HL-60 (cell line): ENCODE measurements around the gene ZSWIM4.

Experiments
- DNase-seq, 2 experiments: peaks; one replicate each; pipeline ENCODE4 v3.0.0-alpha.2; 2010 to 2020; ENCODE audit warnings: low read depth in 1 of 2, low spot score in 1 of 2
- H3K27ac ChIP-seq: fragments of 250-450 bp; sonication (Bioruptor Pico); replicated peaks from 2 replicates; pipeline ENCODE4 v1.5.1; 2020; ENCODE audit warnings: mild to moderate bottlenecking, moderate library complexity
- H3K27me3 ChIP-seq: fragments of 250-450 bp; sonication (Bioruptor Pico); 2 replicates; pipeline ENCODE4 v1.5.1; 2021; ENCODE audit warnings: mild to moderate bottlenecking, moderate library complexity; ENCODE audit not compliant: insufficient read depth, poor library complexity, severe bottlenecking
- H3K4me3 ChIP-seq: replicated peaks from 2 replicates; pipeline ENCODE4 v1.5.1; 2011; ENCODE audit warnings: mild to moderate bottlenecking, control low read depth, low read length; ENCODE audit not compliant: insufficient read depth
- CTCF ChIP-seq: IDR thresholded peaks from one replicate; pipeline ENCODE4 v1.5.1; 2011; ENCODE audit warnings: low read length, control low read depth, inconsistent platforms; ENCODE audit not compliant: insufficient read depth
- GABPA ChIP-seq: IDR thresholded peaks from 2 replicates; pipeline ENCODE4 v1.6.1; 2012; ENCODE audit warnings: low read depth
- POLR2AphosphoS5 ChIP-seq: IDR thresholded peaks from 2 replicates; pipeline ENCODE4 v1.6.1; 2012; ENCODE audit warnings: low read depth
- REST ChIP-seq: IDR thresholded peaks from 2 replicates; pipeline ENCODE4 v1.6.1; 2012; ENCODE audit warnings: low read depth; ENCODE audit not compliant: insufficient replicate concordance
- SPI1 ChIP-seq: IDR thresholded peaks from 2 replicates; pipeline ENCODE4 v1.6.1; 2012; ENCODE audit warnings: low read depth, mild to moderate bottlenecking, borderline replicate concordance

Gene ZSWIM4

GRCh38 chr19:13756210-13756609 is 39.0 kb upstream of the ZSWIM4 start:
- DNase-seq: no peak
- Histone ChIP-seq H3K27ac (no peak overlapping the region), H3K27me3 (no peaks in the 10 kb centered on the region), H3K4me3 (no peak overlapping the region)
- no peak for TF ChIP-seq GABPA
- TF ChIP-seq CTCF: no peak
- TF ChIP-seq POLR2AphosphoS5: no peak
- TF ChIP-seq SPI1: no peak
- no peak for TF ChIP-seq REST

- no peak overlapping the region for H3K4me3 ChIP-seq
- TF ChIP-seq REST (no peak), CTCF (no peak), POLR2AphosphoS5 (no peak), SPI1 (no peak), GABPA (no peak)
- H3K27ac ChIP-seq: no peak overlapping the region
- DNase-seq: no peak
- no peaks in the 10 kb centered on the region for H3K27me3 ChIP-seq
Observed at GRCh38 chr19:13757805-13758772, 37.2 kb upstream of the ZSWIM4 start.

GRCh38 chr19:13758795-13759194 is 36.4 kb upstream of the ZSWIM4 start:
- no peak overlapping the region for H3K27ac ChIP-seq
- TF ChIP-seq SPI1 (no peak), GABPA (no peak), REST (no peak), POLR2AphosphoS5 (no peak), CTCF (no peak)
- no peak overlapping the region for H3K4me3 ChIP-seq
- no peak for DNase-seq
- no peaks in the 10 kb centered on the region for H3K27me3 ChIP-seq
